DOHH2 (cell line): ENCODE results near the gene TAF3.

Experiments
- H3F3A ChIP-seq: fragments of 200-600 bp; sonication (generic), shearing (Covaris generic); 2 replicates; pipeline ENCODE4 v1.6.0; 2016; ENCODE audit warnings: antibody characterized with exemption, mild to moderate bottlenecking; ENCODE audit not compliant: control insufficient read depth, insufficient read depth
- H3K27ac ChIP-seq: fragments of 200-600 bp; sonication (generic); 2 replicates; pipeline ENCODE4 v1.5.1; 2014; ENCODE audit warnings: low read depth, mild to moderate bottlenecking, low read length, moderate library complexity
- H3K27me3 ChIP-seq: fragments of 200-600 bp; sonication (generic); 2 replicates; pipeline ENCODE4 v1.6.1; 2014; ENCODE audit warnings: mild to moderate bottlenecking, low read length, mixed read lengths; ENCODE audit not compliant: control insufficient read depth
- H3K36me3 ChIP-seq: fragments of 200-600 bp; sonication (generic); 2 replicates; pipeline ENCODE4 v1.6.1; 2014; ENCODE audit warnings: mild to moderate bottlenecking, low read length, moderate library complexity, mixed read lengths; ENCODE audit not compliant: control insufficient read depth
- H3K4me1 ChIP-seq: fragments of 200-600 bp; sonication (generic); 2 replicates; pipeline ENCODE4 v1.6.1; 2014; ENCODE audit warnings: mild to moderate bottlenecking, low read length, mixed read lengths; ENCODE audit not compliant: control insufficient read depth
- H3K4me2 ChIP-seq: fragments of 200-600 bp; sonication (generic); 2 replicates; pipeline ENCODE4 v1.6.0; 2014; ENCODE audit warnings: mild to moderate bottlenecking, low read length, moderate library complexity
- H3K4me3 ChIP-seq: fragments of 200-600 bp; sonication (generic); 2 replicates; pipeline ENCODE4 v1.5.1; 2014; ENCODE audit warnings: mild to moderate bottlenecking, low read length, mixed read lengths
- H3K79me2 ChIP-seq: fragments of 200-600 bp; sonication (generic); 2 replicates; pipeline ENCODE4 v1.6.1; 2014; ENCODE audit warnings: mild to moderate bottlenecking, low read length, mixed read lengths; ENCODE audit not compliant: control insufficient read depth
- H3K9me2 ChIP-seq: fragments of 200-600 bp; sonication (generic); replicated peaks from 2 replicates; pipeline ENCODE4 v1.6.1; 2014; ENCODE audit warnings: mild to moderate bottlenecking, low read length, mixed read lengths; ENCODE audit not compliant: control insufficient read depth
- H3K9me3 ChIP-seq: fragments of 200-600 bp; sonication (generic); 2 replicates; pipeline ENCODE4 v1.6.1; 2014; ENCODE audit warnings: antibody characterized with exemption, low read length, mixed read lengths; ENCODE audit not compliant: control insufficient read depth, insufficient read depth
- H4K20me1 ChIP-seq: fragments of 200-600 bp; sonication (generic); 2 replicates; pipeline ENCODE4 v1.6.0; 2014; ENCODE audit warnings: low read depth, mild to moderate bottlenecking, antibody characterized with exemption, low read length, moderate library complexity; ENCODE audit not compliant: control insufficient read depth, insufficient read depth
- EZH2phosphoT487 ChIP-seq: fragments of 200-600 bp; sonication (generic); IDR thresholded peaks from 2 replicates; pipeline ENCODE4 v1.6.1; 2017; ENCODE audit warnings: borderline replicate concordance, mild to moderate bottlenecking, antibody characterized with exemption, low read length, moderate library complexity, mixed read lengths
- TF ChIP-seq, protein P1 (sequence below): fragments of 200-600 bp; sonication (generic); IDR thresholded peaks from one replicate; pipeline ENCODE4 v1.5.1; 2014; ENCODE audit warnings: antibody characterized with exemption, mild to moderate bottlenecking, low read depth, low read length; ENCODE audit not compliant: poor library complexity, severe bottlenecking

TAF3 gene

DNA sequence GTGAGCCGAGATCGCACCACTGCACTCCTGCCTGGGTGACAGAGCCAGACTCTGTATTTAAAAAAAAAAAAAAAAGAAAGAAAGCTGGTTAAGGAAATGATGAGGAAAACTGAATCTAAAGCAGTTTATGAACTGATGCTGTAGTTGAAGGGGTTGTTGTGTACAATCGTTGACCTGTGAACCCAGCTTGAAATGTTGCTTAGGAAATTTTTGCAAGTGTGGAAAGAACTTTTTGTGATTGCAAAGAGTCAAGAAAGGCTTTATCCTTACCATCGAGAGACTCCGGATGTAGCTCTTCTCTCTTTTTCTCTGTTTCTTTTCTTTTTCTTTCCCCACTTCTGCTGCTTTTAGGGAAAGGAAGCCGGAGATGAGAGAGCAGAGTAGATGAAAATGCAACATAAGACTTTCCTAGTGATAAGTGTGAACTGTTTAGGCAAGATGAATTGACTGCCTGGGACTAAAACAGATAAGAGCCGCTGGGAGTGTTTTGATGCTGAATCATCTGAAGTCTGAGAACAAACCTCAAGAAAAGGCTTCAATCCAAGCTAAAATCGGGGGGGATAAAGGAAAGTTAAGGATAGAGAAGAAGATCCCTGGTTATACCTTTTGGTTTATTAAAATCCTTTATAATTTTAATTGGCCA lies 69.0 kb downstream of the TAF3 start:
- Histone ChIP-seq H3K4me3 (no peak overlapping the region), H3K27me3 (no peaks in the 10 kb centered on the region), H3K36me3 (no peaks in the 10 kb centered on the region), H3K79me2 (no peaks in the 10 kb centered on the region), H4K20me1 (no peaks in the 10 kb centered on the region), H3K9me3 (no peaks in the 10 kb centered on the region), H3K9me2 (no peaks in the 10 kb centered on the region), H3K4me2 (no peak overlapping the region), H3F3A (no peaks in the 10 kb centered on the region), H3K27ac (no peak overlapping the region), H3K4me1 (no peaks in the 10 kb centered on the region)
- no peak for TF ChIP-seq EZH2phosphoT487
- TF ChIP-seq, protein P1, sequence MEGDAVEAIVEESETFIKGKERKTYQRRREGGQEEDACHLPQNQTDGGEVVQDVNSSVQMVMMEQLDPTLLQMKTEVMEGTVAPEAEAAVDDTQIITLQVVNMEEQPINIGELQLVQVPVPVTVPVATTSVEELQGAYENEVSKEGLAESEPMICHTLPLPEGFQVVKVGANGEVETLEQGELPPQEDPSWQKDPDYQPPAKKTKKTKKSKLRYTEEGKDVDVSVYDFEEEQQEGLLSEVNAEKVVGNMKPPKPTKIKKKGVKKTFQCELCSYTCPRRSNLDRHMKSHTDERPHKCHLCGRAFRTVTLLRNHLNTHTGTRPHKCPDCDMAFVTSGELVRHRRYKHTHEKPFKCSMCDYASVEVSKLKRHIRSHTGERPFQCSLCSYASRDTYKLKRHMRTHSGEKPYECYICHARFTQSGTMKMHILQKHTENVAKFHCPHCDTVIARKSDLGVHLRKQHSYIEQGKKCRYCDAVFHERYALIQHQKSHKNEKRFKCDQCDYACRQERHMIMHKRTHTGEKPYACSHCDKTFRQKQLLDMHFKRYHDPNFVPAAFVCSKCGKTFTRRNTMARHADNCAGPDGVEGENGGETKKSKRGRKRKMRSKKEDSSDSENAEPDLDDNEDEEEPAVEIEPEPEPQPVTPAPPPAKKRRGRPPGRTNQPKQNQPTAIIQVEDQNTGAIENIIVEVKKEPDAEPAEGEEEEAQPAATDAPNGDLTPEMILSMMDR: no peak

DNA sequence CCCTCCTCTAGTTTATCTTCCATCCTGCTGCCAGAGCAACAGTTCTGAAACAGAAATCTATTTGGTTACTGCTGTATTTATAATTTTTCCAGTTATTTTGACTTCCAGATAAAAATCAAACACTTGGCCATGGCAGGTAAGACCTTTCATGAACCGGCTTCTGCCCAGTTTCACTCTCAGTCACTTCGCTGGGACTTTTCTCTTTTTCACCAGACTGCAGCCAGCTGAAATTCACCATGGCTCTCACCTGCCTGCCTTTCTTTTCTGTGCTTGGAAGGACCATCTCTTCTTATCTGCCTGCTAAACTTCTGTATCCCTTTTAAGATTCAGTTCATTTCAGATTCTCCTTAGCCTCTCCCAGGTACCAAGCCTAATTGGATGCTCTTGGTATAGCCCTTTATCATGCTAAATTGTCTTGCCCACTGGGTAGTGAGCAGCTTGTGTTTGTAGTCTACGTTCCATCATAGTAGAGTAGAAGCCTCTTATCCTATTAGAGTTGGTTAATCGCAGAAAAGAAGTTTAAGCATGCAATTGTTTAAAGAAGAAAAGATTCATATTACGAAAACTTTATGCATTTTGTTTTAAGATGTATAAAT lies 71.7 kb downstream of the TAF3 start:
- Histone ChIP-seq H3F3A (no peaks in the 10 kb centered on the region), H3K27me3 (no peaks in the 10 kb centered on the region), H3K4me2 (no peak overlapping the region), H3K36me3 (no peaks in the 10 kb centered on the region), H3K9me2 (no peaks in the 10 kb centered on the region), H3K9me3 (no peaks in the 10 kb centered on the region), H3K27ac (no peak overlapping the region), H4K20me1 (no peaks in the 10 kb centered on the region), H3K4me3 (no peak overlapping the region), H3K79me2 (no peaks in the 10 kb centered on the region; the same call in 1 of the 2 replicates), H3K4me1 (no peaks in the 10 kb centered on the region)
- TF ChIP-seq, protein P1: no peak
- no peak for TF ChIP-seq EZH2phosphoT487

DNA sequence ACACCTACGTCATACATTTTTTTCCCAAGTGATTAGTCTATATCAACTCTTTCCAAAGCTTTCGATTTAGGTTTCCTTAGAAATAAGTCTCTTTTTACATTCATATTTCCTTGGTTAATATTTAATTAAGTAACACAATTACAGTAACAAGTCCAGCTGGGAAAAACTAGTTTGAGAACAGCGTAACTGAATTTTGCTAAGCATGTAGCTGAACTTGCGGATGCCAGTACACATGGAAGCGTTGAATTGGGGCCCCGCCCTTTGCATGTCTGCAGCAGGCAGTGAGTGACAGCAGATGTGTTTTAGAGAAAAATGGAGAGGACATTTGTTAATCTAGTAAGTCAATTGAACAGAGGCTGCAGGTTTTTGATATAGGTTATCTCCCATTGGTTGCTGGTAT lies 72.5 kb downstream of the TAF3 start:
- Histone ChIP-seq H3K27ac (no peak overlapping the region), H3K4me1 (no peaks in the 10 kb centered on the region), H3K9me3 (no peaks in the 10 kb centered on the region), H4K20me1 (no peaks in the 10 kb centered on the region), H3K9me2 (no peaks in the 10 kb centered on the region), H3K36me3 (no peaks in the 10 kb centered on the region), H3K4me3 (no peak overlapping the region), H3K27me3 (no peaks in the 10 kb centered on the region), H3F3A (no peaks in the 10 kb centered on the region), H3K79me2 (no peaks in the 10 kb centered on the region; the same call in 1 of the 2 replicates), H3K4me2 (no peak overlapping the region)
- TF ChIP-seq, protein P1: no peak
- TF ChIP-seq EZH2phosphoT487: no peak
